CD4-positive, alpha-beta T cell treated with Interleukin-21 for 1 hour (primary cell): Measurements from ENCODE around the gene KRT34.
"Not testable (repeated sequence)": the region's sequence is repeated elsewhere in the genome, so short reads cannot be mapped to it uniquely, and the experiment has no call there.

Experiments
- DNase-seq: peaks from one replicate; pipeline ENCODE4 v3.0.0-alpha.2; 2020

Gene KRT34

DNA sequence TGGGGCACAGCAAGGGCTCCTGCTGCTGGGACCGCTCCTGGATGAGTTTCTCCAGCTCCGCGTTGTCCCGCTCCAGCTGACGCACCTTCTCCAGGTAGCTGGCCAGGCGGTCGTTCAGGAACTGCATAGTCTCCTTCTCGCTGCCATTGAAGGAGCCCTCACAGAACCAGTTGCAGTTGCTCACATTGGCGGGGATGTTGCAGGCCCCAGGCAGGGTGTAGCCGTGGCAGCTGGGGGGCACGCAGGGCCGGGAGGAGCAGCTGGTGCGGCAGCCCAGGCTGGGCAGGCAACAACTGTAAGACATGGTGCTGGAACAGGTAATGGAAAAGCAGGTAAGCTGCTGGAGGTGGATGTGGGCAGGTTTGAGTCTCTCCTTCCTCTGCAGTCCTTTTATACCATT lies at the start of gene KRT34:
KRT34 (minus strand) TSS at position 364 of the 400 bp plus-strand sequence; CDS start at position 304, 60 bp downstream.
- not testable (repeated sequence) for DNase-seq

DNA sequence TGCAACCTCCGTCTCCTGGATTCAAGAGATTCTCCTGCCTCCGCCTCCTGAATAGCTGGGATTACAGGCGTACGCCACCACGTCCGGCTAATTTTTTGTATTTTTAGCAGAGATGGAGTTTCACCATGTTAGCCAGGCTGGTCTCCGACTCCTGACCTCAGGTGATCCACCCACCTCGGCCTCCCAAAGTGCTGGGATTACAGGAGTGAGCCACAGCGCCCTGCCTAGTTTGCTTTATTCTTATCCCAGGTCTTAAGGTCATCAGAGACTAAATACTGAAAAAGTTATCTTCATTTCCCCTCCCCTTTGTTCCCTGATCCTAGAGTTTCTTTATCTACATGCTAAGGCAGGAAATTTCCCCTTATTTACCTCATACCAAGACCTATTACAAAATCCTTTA lies 48.3 kb upstream of the KRT34 start:
- not testable (repeated sequence) for DNase-seq

GRCh38 chr17:41429667-41430066 lies 47.6 kb upstream of the KRT34 start:
- DNase-seq, result no peak

GRCh38 chr17:41428591-41429291 lies 46.6 kb upstream of the KRT34 start:
- no peak for DNase-seq

- DNase-seq, result no peak
These were observed 42.1 kb upstream of the KRT34 start, which contains the start of gene KRT37 for GRCh38 chr17:41424111-41424635. KRT37 (minus strand) TSS chr17:41424585; CDS start chr17:41424523, 62 bp downstream.

GRCh38 chr17:41422586-41422985 lies 40.5 kb upstream of the KRT34 start:
- DNase-seq, result not testable (repeated sequence)

GRCh38 chr17:41421617-41422016 lies 39.5 kb upstream of the KRT34 start:
- no peak for DNase-seq

DNA sequence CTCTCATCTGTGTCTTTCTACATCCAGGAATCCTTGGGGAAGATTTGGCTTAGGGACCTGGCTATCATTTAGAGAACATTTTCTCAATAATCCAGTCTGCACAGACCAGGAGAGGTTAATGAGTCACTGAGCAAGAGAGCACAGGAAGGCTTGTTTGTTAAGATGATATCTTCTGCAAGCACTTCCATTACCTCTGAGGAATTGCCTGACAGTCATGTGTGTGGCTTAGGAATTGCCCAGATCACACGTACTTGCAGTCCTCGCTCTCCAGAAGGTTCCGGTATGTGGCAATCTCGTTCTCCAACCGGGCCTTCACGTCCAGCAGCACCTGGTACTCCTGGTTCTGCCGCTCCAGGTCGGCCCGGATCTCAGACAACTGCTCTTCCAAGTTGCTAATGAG lies 39.0 kb upstream of the KRT34 start:
- no peak for DNase-seq

DNA sequence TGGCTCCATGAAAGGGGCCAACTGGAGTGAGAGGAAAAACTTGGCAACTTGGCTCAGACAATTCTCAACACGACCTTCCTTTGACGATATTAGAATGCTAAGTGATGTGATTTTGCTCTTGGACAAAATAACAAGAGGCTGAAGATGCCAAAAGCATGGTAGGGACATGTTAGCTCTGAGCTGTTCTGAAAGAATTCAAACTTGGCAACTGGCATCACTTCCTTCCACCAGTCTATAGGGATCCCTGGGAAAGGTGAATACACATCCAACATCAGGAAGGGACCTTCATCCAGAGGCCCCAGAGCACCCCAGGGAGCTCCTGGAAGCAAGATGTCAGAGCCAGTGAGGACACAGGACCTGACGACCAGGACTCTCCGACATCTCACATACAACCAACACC lies 38.0 kb upstream of the KRT34 start:
- no peak for DNase-seq

- no peak for DNase-seq
These were observed 37.6 kb upstream of the KRT34 start for GRCh38 chr17:41419716-41420115.

DNA sequence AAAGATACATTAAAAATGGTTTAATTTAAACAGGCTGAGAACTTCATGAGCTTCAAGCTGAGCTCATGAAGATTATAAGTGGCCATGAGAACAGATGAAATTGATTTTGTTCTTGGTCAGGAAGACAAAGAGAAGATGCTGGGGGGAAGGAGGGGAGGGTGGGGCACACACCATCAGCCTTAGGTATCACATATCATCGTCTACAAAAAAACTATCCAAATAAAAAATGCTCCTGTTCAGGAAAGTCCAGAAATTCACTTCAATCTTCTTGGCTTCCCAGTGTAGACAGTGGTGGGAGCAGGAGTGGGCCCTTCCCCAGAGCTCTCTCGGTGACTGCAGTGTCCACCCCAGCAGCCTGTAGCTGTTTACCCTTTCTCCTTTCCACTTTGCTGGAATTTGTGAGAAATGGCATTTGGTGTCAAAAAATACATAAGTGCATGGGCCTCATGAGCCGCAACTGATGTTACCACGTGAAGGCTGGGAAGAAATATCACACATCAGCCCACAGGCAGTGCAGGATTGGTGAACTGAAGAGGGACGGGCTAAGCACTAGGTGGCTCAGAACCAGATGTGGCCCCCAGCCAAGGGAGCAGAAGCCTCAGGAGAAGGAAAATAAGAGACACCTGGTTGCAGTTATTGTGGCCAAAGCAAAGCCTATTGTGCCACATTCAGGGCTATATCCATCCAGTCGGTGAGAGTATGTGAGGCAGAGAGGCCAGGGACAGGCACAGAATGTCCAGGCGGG lies 36.2 kb upstream of the KRT34 start:
- no peak for DNase-seq

GRCh38 chr17:41417576-41418015 lies 35.5 kb upstream of the KRT34 start:
- no peak for DNase-seq

GRCh38 chr17:41417127-41417526 lies 35.0 kb upstream of the KRT34 start:
- DNase-seq, result no peak

DNA sequence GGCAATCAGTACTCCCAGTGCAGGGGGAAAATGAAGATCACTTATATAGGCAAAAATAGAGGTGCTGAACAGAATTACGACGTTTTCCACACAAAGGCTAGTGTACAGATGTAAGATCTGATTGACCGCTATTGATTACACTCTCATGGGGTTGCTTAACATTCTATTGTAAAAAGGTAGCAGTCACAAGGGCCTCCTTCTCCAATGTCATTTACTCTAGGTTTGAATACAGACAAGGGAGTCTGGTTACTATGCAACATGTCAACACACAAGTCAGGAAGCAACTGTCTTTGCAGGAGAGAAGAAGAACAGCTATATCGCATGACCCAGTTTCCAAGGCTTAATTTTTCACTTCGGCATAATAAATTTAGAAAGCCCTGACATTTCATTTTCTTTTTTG lies 34.4 kb upstream of the KRT34 start:
- no peak for DNase-seq

DNA sequence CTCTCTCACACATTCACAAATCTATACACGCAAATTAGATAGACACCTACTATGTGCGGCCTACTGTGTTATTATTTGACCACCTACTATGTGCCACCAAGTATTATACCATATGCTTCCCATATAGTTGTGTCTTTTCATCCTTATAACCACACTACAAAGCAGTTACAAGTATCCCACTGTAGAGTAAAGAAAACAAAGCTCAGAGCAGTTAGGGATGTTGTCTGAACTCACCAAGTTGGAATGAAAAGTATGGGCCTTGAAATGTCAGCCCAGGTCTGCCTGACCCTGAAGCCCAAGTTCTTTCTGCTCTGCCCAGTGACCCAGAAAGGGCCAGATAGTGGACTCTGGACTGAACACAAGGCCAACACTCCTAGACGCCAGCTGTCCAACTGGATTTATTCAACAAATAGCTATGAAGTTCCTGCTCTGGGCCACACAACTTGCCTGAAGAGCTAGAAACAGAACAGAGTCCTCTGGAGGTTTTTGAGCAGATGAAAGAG lies 33.8 kb upstream of the KRT34 start:
- no peak for DNase-seq

- DNase-seq, result no peak
These were observed 33.3 kb upstream of the KRT34 start for GRCh38 chr17:41415411-41415810.

GRCh38 chr17:41413982-41414381 lies 31.9 kb upstream of the KRT34 start:
- no peak for DNase-seq

GRCh38 chr17:41413353-41413957 lies 31.3 kb upstream of the KRT34 start:
- no peak for DNase-seq

DNA sequence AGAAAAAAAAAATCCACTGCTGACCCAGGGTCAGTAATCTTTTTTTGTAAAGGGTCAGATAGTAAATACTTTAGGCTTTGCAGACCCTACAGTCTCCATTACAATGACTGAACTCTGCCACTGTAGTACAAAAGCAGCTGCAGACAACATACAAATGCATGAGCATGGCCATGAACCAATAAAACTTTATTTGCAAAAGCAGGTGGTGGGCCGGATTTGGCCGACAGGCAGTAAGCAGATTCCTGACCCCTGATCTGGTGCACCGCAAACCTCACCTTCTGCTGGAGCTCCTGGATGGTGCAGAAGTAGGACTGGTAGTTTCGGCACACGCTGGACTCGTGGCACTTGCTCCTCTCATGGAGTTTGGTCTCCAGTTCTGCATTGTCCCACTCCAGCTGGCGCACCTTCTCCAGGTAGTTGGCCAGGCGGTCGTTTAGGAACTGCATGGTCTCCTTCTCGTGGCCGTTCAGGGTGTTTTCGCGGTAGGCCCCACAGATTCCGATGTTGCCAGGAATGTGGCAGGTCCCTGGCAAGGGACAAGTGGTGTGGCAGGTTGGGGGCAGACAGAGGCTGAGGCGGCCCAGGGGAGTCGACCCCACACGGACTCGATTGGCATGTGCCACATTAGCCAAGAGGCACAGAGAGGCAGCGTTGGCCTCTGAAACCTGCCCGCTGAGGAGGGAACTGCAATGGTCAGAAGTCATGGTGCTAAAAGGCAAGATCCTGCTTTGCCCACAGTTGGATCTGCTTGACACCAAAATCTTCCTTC lies 29.1 kb upstream of the KRT34 start:
- no peak for DNase-seq

GRCh38 chr17:41407226-41407625 lies 25.1 kb upstream of the KRT34 start:
- no peak for DNase-seq

- DNase-seq, result no peak
These were observed 24.1 kb upstream of the KRT34 start for GRCh38 chr17:41406205-41406604.

- peak; percentile 35 for DNase-seq
These were observed 22.0 kb upstream of the KRT34 start for GRCh38 chr17:41404024-41404671.
